ENCODE results near the gene FXR1.

DNA sequence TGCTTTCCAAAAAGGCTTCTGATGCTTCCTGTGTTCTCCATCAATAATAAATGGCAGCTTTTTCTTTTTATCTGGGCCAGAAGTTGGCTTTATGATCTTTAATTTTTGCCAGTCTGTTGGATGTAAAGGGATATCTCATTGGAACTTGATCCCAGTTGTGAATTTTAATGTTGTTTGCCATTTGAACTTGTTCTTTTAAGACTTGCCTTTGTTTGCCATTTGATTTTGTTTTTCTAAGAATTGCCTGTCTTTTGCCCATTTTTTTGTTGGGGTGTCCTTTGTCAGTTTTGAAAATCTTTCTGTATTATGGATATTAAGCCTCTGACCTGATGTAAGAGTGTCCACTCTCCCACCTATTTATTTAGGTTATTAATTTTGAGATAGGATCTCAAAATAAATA lies 9.8 kb downstream of the FXR1 start:
- TF ChIP-seq, protein P1, sequence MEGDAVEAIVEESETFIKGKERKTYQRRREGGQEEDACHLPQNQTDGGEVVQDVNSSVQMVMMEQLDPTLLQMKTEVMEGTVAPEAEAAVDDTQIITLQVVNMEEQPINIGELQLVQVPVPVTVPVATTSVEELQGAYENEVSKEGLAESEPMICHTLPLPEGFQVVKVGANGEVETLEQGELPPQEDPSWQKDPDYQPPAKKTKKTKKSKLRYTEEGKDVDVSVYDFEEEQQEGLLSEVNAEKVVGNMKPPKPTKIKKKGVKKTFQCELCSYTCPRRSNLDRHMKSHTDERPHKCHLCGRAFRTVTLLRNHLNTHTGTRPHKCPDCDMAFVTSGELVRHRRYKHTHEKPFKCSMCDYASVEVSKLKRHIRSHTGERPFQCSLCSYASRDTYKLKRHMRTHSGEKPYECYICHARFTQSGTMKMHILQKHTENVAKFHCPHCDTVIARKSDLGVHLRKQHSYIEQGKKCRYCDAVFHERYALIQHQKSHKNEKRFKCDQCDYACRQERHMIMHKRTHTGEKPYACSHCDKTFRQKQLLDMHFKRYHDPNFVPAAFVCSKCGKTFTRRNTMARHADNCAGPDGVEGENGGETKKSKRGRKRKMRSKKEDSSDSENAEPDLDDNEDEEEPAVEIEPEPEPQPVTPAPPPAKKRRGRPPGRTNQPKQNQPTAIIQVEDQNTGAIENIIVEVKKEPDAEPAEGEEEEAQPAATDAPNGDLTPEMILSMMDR (conservative IDR thresholded peaks at IDR 0.05; ENCODE audit: low read depth, low read length), result no peak
- no peak for TF ChIP-seq EZH2 (IDR thresholded peaks at IDR 0.05; ENCODE audit: borderline replicate concordance, low read depth, low read length, poor library complexity, severe bottlenecking)

All from A673 (cell line).